Measurements from ENCODE around the gene SETBP1. TPM values are rescaled to one million over a fixed set of nuclear protein-coding genes. Genes with fewer than 3 reads are reported as not detected.

SETBP1 gene
- total RNA-seq, 1 experiment from 2014 or later: 0.05 TPM

GRCh38 chr18:45085916-45086624 lies 405.4 kb downstream of the SETBP1 start:
- CTCF ChIA-PET: no interaction called here
- RAD21 ChIA-PET (ENCODE audit: low non-redundant PET in 1 of 2, low total read pairs in 2 of 2, uncharacterized antibody in 2 of 2, unreplicated experiment in 2 of 2): no interaction called here
- no TSS peak for BruUV-seq (replicated peaks)
- POLR2A ChIA-PET: no interaction called here
- no peak overlapping the region for H2AFZ ChIP-seq (ENCODE audit: low read depth, low read length, poor library complexity, severe bottlenecking)
- no peaks in the 10 kb centered on the region for H3K4me1 ChIP-seq (ENCODE audit: control insufficient read depth in 1 of 2, insufficient read depth in 2 of 2, low read length in 2 of 2)
- no peaks in the 10 kb centered on the region for H3K27me3 ChIP-seq (ENCODE audit: insufficient read depth, low read length)
- no peaks in the 10 kb centered on the region for H4K20me1 ChIP-seq (ENCODE audit: insufficient read depth)
- no peak for DNase-seq (ENCODE audit: low read depth, low spot score)
- intact Hi-C loops (cut with micrococcal nuclease): no loop called here
- no peak overlapping the region for H3K27ac ChIP-seq (ENCODE audit: low read depth, low read length)
- H3K4me2 ChIP-seq (ENCODE audit: low read length): no peak overlapping the region
- no peaks in the 10 kb centered on the region for H3K9me2 ChIP-seq (ENCODE audit: insufficient read depth)
- no peak overlapping the region for H3K9ac ChIP-seq (ENCODE audit: low read length)
- no peak overlapping the region for H3K4me3 ChIP-seq (replicated peaks in 1 of 2; ENCODE audit: low read depth in 1 of 2, low read length in 2 of 2)
- H3K36me3 ChIP-seq (ENCODE audit: control insufficient read depth in 1 of 2, insufficient read depth in 2 of 2, low read length in 2 of 2): no peaks in the 10 kb centered on the region
- TF ChIP-seq ZBTB33 (IDR thresholded peaks at IDR 0.05; ENCODE audit: extremely low read depth, insufficient replicate concordance, low read length): no peak
- TF ChIP-seq SRF (IDR thresholded peaks at IDR 0.05; ENCODE audit: low read depth): no peak
- TF ChIP-seq ELF1 (IDR thresholded peaks at IDR 0.05; ENCODE audit: borderline replicate concordance, low read depth): no peak
- no peak for TF ChIP-seq POLR2A (IDR thresholded peaks at IDR 0.05; ENCODE audit: borderline replicate concordance, extremely low read depth, insufficient read depth, insufficient read length)
- TF ChIP-seq EZH2 (IDR thresholded peaks at IDR 0.05): no peak
- TF ChIP-seq CBX3 (IDR thresholded peaks at IDR 0.05; ENCODE audit: low read depth): no peak
- TF ChIP-seq JUND (IDR thresholded peaks at IDR 0.05): no peak
- TF ChIP-seq TCF7L2 (IDR thresholded peaks at IDR 0.05; ENCODE audit: borderline replicate concordance, extremely low read depth, insufficient read depth, insufficient read length): no peak
- TF ChIP-seq SIN3A (IDR thresholded peaks at IDR 0.05; ENCODE audit: low read depth): no peak
- TF ChIP-seq EGR1 (IDR thresholded peaks at IDR 0.05; ENCODE audit: low read depth): no peak
- no peak for TF ChIP-seq MAX (IDR thresholded peaks at IDR 0.05)
- no peak for ATAC-seq
- H3K79me2 ChIP-seq (ENCODE audit: insufficient read depth, low read length): no peaks in the 10 kb centered on the region
- peaks cover 8 to 38% of the 10 kb centered on the region in 2 experiments; a peak in 2 of 4 replicates for H3K9me3 ChIP-seq (ENCODE audit: control insufficient read depth in 1 of 2, insufficient read depth in 1 of 2, low read depth in 1 of 2, low read length in 2 of 2)
